ENCODE measurements around the gene HAAO. TPM values are rescaled to one million over a fixed set of nuclear protein-coding genes. Genes with fewer than 3 reads are reported as not detected.

The HAAO gene
- total and polyA plus RNA-seq, 2 of the 8 experiments (the other 6 are each of a cell fraction or from before 2014, with no cell fraction given): 2.5 to 7.0 TPM

DNA sequence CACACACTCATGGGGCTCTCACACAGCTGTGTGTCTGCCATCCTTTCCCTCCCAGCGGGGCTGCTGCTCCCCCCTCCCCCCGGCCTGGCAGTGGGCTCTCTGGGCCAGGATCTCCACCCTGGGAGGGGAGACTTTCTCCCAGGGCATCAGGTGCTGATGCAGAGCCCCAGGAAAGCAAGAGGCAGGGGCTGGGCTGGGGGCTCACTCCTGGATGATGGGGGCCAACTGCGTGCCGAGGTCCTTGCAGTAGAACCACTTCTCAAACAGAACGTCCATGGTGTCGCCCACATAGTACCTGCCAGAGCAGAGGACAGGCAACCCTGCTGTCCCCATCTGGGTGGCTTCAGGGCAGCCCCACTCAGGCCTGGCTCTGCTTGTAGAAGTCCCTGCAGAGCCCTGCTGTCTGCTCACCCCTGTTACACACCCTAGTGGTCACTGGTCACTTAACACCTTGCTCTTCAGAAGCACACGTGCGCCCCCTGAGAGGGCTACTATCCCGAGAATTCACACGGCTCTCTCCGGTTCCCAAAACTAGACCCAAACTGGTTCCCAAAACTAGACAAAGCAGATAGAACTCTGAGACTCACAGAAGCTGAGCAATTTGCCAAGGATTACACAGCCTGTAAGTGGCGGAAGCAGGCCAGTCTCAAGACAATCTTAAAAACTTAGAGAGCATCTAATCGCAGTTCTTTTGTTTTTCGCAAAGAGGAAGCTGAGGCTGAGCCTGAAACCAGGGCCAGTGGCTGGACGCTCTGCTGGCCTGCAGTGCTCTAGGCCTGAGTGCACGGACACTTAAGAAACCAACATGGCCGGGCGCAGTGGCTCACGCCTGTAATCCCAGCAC, 21.9 kb downstream of the HAAO start:
- Histone ChIP-seq H3K4me2 (ENCODE audit: insufficient read depth in 1 of 2, low read depth in 2 of 2, low read length in 2 of 2) (no peak overlapping the region), H3K4me3 (ENCODE audit: extremely low read depth in 1 of 4, insufficient read depth in 2 of 4, low read depth in 3 of 4, low read length in 4 of 4) (no peak overlapping the region), H3K4me1 (replicated peaks in 1 of 4; ENCODE audit: control insufficient read depth in 3 of 4, insufficient read depth in 4 of 4, low read length in 3 of 4) (peaks cover 1 to 16% (median 6%) of the 10 kb centered on the region in 4 experiments; a peak in 4 of 7 replicates), H3K14ac (ENCODE audit: insufficient read length) (no peak overlapping the region), H3K4ac (replicated peaks; ENCODE audit: insufficient read length, low read depth, low read length) (no peak overlapping the region), H4K5ac (ENCODE audit: insufficient read length, low read depth, low read length) (no peak overlapping the region), H3K79me2 (ENCODE audit: control insufficient read depth in 1 of 2, insufficient read depth in 2 of 2, low read length in 2 of 2) (no peaks in the 10 kb centered on the region), H2BK5ac (ENCODE audit: low read depth, low read length) (no peak overlapping the region), H4K8ac (ENCODE audit: extremely low read depth, insufficient read depth, low read length) (peak overlapping the region; percentile 76), H3K18ac (ENCODE audit: extremely low read depth, low read length) (no peak overlapping the region), H2BK15ac (ENCODE audit: low read length) (no peak overlapping the region), H2AFZ (ENCODE audit: low read length) (0 out of 2 replicates have a peak overlapping the region, but pooled peaks have one; percentile 47), H3K9ac (replicated peaks in 1 of 4; ENCODE audit: extremely low read depth in 1 of 4, low read depth in 3 of 4, low read length in 3 of 4) (no peak overlapping the region), H3K23me2 (ENCODE audit: low read depth, low read length) (no peaks in the 10 kb centered on the region), H2BK120ac (replicated peaks; ENCODE audit: low read depth, low read length) (no peak overlapping the region), H3K79me1 (ENCODE audit: low read depth, low read length) (no peaks in the 10 kb centered on the region), H3K36me3 (ENCODE audit: control insufficient read depth in 2 of 4, insufficient read depth in 4 of 4, low read length in 3 of 4) (no peaks in the 10 kb centered on the region), H3K23ac (ENCODE audit: insufficient read length) (no peak overlapping the region), H4K20me1 (replicated peaks in 1 of 2; ENCODE audit: control insufficient read depth in 1 of 2, insufficient read depth in 2 of 2, low read length in 2 of 2) (no peaks in the 10 kb centered on the region), H3K9me3 (ENCODE audit: insufficient read depth in 2 of 2, low read depth in 1 of 2, low read length in 1 of 2) (no peaks in the 10 kb centered on the region), H2BK20ac (ENCODE audit: low read length) (no peak overlapping the region), H4K91ac (replicated peaks; ENCODE audit: insufficient read length, low read length) (no peak overlapping the region), H3K27ac (ENCODE audit: low read depth, low read length) (no peak overlapping the region), H3K27me3 (replicated peaks in 1 of 4; ENCODE audit: control insufficient read depth in 3 of 4, extremely low read depth in 1 of 4, insufficient read depth in 3 of 4, low read length in 3 of 4) (no peaks in the 10 kb centered on the region), H2BK12ac (ENCODE audit: low read depth, low read length) (no peak overlapping the region), H3K56ac (replicated peaks; ENCODE audit: insufficient read length, low read depth, low read length) (no peak overlapping the region), H2AK5ac (ENCODE audit: low read depth, low read length) (no peak overlapping the region)
- FAIRE-seq (peak; percentile 82), DNase-seq (ENCODE audit: low read depth in 1 of 2, low spot score in 2 of 2) (peak; percentile 44 to 72)
- 72% methylated on average over 16 of the region's 19 CpGs; no CpG with 5 or more reads in 1 of the 2 experiments for WGBS, 2 experiments (ENCODE audit: extremely low coverage in 1 of 2, insufficient coverage in 1 of 2, insufficient read length in 1 of 2, insufficient replicate concordance in 2 of 2, low coverage in 1 of 2, low lambda C conversion rate in 2 of 2, missing lambda C conversion rate in 1 of 2)
- TF ChIP-seq MAX (IDR thresholded peaks at IDR 0.05) (peak; percentile 82), RAD21 (IDR thresholded peaks at IDR 0.05 in 1 of 2, conservative IDR thresholded peaks at IDR 0.05 in 1 of 2; ENCODE audit: low read depth in 2 of 2, low read length in 2 of 2) (peak; percentile 78 to 84), CTCF (IDR thresholded peaks at IDR 0.05; ENCODE audit: control extremely low read depth in 1 of 3, insufficient read depth in 1 of 3, low read depth in 1 of 3, low read length in 3 of 3) (peak in 2 of 3 experiments; percentile 93 to 99; a peak in 3 of 4 replicates), SIX5 (IDR thresholded peaks at IDR 0.05; ENCODE audit: low read depth, low read length) (no peak), RFX5 (IDR thresholded peaks at IDR 0.05; ENCODE audit: borderline replicate concordance, low read depth, low read length) (no peak), KDM1A (IDR thresholded peaks at IDR 0.05; ENCODE audit: borderline replicate concordance, low read length) (no peak)
- POLR2A ChIA-PET (ENCODE audit: partially characterized antibody): interaction anchor here (1.3 to 2.1 kb wide), 2 partner anchors 10 to 41 kb away, joined by 3 to 6 read pairs; no protein-coding TSS in a partner anchor
- CTCF ChIA-PET (ENCODE audit: partially characterized antibody): interaction anchor here (0.7 to 4.1 kb wide), 28 partner anchors 10 to 341 kb away, joined by 3 to 35 read pairs (median 4); partner anchors contain the start of gene HAAO

All from H1 (cell line).